ENCODE measurements around the gene DERA. TPM values are rescaled to one million over a fixed set of nuclear protein-coding genes. Genes with fewer than 3 reads are reported as not detected.
"Not testable (repeated sequence)": the region's sequence is repeated elsewhere in the genome, so short reads cannot be mapped to it uniquely, and the experiment has no call there.

The DERA gene
- total RNA-seq, 3 donors from 2014 or later: 28.8 to 51.7 (median 44.2) TPM

- Histone ChIP-seq H3K36me3 (no peaks in the 10 kb centered on the region), H3K27me3 (no peaks in the 10 kb centered on the region), H3K4me1 (no peaks in the 10 kb centered on the region), H3K4me3 (no peak overlapping the region), H3K9me3 (no peaks in the 10 kb centered on the region), H3K27ac (no peak overlapping the region)
- DNase-seq (ENCODE audit: low spot score in 2 of 2): no peak
- TF ChIP-seq CTCF (IDR thresholded peaks at IDR 0.05): no peak
- TF ChIP-seq POLR2AphosphoS5 (IDR thresholded peaks at IDR 0.05): no peak
- TF ChIP-seq POLR2A (IDR thresholded peaks at IDR 0.05): no peak
- intact Hi-C loops (cut with DNase I; ENCODE audit: low total_unique reads): no loop called here
These were observed 97.3 kb downstream of the DERA start for GRCh38 chr12:16008421-16008824.

DNA sequence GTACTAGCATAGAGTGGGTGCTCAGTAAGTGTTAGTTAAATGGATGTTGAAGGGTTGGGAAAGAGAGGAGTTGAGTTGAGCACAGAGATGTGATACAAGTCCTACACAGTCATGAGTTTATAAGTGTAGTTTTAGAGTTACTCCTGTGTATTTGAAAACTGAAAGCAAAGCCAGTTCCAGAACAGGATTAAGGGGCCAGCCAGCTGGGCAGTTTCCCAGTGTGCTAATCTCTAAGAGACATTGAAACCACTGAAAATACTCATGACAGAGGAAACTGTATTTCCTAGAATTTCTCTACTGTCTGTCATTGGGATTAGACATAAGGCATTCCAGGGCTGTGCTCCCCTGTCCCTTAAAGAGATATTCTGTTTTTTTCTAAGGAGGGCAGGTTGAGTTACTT, 101.0 kb downstream of the DERA start:
- Histone ChIP-seq H3K27me3 (no peaks in the 10 kb centered on the region), H3K36me3 (no peaks in the 10 kb centered on the region), H3K4me3 (no peak overlapping the region), H3K27ac (no peak overlapping the region), H3K4me1 (no peaks in the 10 kb centered on the region), H3K9me3 (peaks cover 10 to 11% of the 10 kb centered on the region in 2 donors)
- intact Hi-C loops (cut with DNase I; ENCODE audit: low total_unique reads): no loop called here
- no peak for TF ChIP-seq POLR2A (IDR thresholded peaks at IDR 0.05)
- no peak for TF ChIP-seq POLR2AphosphoS5 (IDR thresholded peaks at IDR 0.05)
- TF ChIP-seq CTCF (IDR thresholded peaks at IDR 0.05): no peak
- DNase-seq (ENCODE audit: low spot score in 2 of 2): no peak

DNA sequence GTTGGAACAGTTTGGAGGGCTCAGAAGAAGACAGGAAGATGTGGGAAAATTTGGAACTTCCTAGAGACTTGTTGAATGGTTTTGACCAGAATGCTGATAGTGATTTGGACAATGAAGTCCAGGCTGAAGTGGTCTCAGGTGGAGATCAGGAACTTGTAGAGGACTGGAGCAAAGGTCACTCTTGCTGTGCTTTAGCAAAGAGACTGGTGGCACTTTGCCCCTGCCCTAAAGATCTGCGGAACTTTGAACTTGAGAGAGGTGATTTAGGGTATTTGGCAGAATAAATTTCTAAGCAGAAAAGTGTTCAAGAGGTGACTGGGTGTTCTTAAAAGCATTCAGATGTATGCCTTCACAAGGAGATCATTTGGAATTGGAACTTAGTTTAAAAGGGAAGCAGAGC, 102.6 kb downstream of the DERA start:
- DNase-seq (ENCODE audit: low spot score in 2 of 2); intact Hi-C loops (cut with DNase I; ENCODE audit: low total_unique reads); H3K27ac ChIP-seq; H3K36me3 ChIP-seq; H3K27me3 ChIP-seq; H3K4me1 ChIP-seq; H3K4me3 ChIP-seq: not testable (repeated sequence)
- H3K9me3 ChIP-seq: peaks cover 10 to 11% of the 10 kb centered on the region in 2 donors

DNA sequence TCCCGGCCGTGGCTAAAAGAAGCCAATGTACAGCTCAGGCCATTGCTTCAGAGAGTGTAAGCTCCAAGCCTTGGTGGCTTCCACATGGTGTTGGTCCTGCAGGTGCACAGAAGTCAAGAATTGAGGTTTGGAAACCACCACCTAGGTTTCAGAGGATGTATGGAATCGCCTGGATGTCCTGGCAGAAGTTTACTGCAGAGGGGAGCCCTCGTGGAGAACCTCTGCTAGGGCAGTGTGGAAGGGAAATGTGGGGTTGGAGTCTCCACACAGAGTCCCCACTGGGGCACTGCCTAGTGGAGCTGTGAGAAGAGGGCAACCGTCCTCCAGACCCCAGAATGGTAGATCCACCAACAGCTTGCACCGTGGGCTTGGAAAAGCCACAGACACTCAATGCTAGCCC, 103.3 kb downstream of the DERA start:
- H3K27me3 ChIP-seq; H3K4me1 ChIP-seq; DNase-seq (ENCODE audit: low spot score in 2 of 2); H3K27ac ChIP-seq; H3K4me3 ChIP-seq; H3K36me3 ChIP-seq; intact Hi-C loops (cut with DNase I; ENCODE audit: low total_unique reads): not testable (repeated sequence)
- H3K9me3 ChIP-seq: peaks cover 10 to 11% of the 10 kb centered on the region in 2 donors

DNA sequence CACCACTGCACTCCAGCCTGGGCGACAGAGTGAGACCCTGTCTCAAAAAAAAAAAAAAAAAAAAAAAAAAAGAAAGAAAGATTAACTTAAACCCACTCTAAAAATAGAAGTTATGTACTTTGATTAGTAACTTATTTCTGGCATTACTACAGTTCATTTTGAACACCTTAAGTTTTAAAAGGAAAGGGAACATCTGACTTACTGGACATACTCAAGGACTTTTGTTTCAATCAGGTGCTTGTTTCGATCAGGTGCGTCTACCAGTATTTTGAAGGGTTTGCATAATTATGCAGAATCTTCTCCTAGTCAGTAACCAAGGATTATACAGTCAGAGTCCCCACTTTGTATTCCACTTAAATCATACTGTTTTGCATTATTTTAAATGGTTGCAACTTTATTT, 105.6 kb downstream of the DERA start:
- no peaks in the 10 kb centered on the region for H3K36me3 ChIP-seq
- no peak overlapping the region for H3K27ac ChIP-seq
- TF ChIP-seq POLR2A (IDR thresholded peaks at IDR 0.05) (no peak), CTCF (IDR thresholded peaks at IDR 0.05) (no peak), POLR2AphosphoS5 (IDR thresholded peaks at IDR 0.05) (no peak)
- no peaks in the 10 kb centered on the region for H3K4me1 ChIP-seq
- H3K27me3 ChIP-seq: no peaks in the 10 kb centered on the region
- no peak overlapping the region for H3K4me3 ChIP-seq
- DNase-seq (ENCODE audit: low spot score in 2 of 2): no peak
- H3K9me3 ChIP-seq: peaks cover 11 to 23% of the 10 kb centered on the region in 2 donors
- intact Hi-C loops (cut with DNase I; ENCODE audit: low total_unique reads): no loop called here

GRCh38 chr12:16018306-16018705, 107.2 kb downstream of the DERA start:
- H3K4me1 ChIP-seq: no peaks in the 10 kb centered on the region
- no peak for DNase-seq (ENCODE audit: low spot score in 2 of 2)
- peaks cover 11 to 23% of the 10 kb centered on the region in 2 donors for H3K9me3 ChIP-seq
- H3K27me3 ChIP-seq: no peaks in the 10 kb centered on the region
- H3K27ac ChIP-seq: no peak overlapping the region
- TF ChIP-seq POLR2A (IDR thresholded peaks at IDR 0.05): no peak
- TF ChIP-seq CTCF (IDR thresholded peaks at IDR 0.05): no peak
- TF ChIP-seq POLR2AphosphoS5 (IDR thresholded peaks at IDR 0.05): no peak
- no peaks in the 10 kb centered on the region for H3K36me3 ChIP-seq
- intact Hi-C loops (cut with DNase I; ENCODE audit: low total_unique reads): no loop called here
- no peak overlapping the region for H3K4me3 ChIP-seq

Measured in breast epithelium (tissue), 4 donors.